Tibial nerve (tissue), 4 donors: ENCODE measurements around the gene NPC1L1.

ENCODE experiments used
- EP300 ChIP-seq, 2 donors: sonication (generic); formaldehyde crosslinking; IDR thresholded peaks; one replicate each; pipeline ENCODE4 v1.6.1; 2017; ENCODE audit warnings: antibody characterized with exemption in 2 of 2, mild to moderate bottlenecking in 1 of 2
- TF ChIP-seq, protein P1 (sequence below), 5 experiments: fragments of 200-600 bp in 3 of 5; fragments of 450-650 bp in 2 of 5; sonication (generic) in 3 of 5; IDR thresholded peaks; one replicate each; pipeline ENCODE4 v1.5.1; 2016 to 2019; ENCODE audit warnings: antibody characterized with exemption in 5 of 5, mild to moderate bottlenecking in 3 of 5, moderate library complexity in 2 of 5

- TF ChIP-seq EP300 (IDR thresholded peaks at IDR 0.05): no peak
- TF ChIP-seq, protein P1, sequence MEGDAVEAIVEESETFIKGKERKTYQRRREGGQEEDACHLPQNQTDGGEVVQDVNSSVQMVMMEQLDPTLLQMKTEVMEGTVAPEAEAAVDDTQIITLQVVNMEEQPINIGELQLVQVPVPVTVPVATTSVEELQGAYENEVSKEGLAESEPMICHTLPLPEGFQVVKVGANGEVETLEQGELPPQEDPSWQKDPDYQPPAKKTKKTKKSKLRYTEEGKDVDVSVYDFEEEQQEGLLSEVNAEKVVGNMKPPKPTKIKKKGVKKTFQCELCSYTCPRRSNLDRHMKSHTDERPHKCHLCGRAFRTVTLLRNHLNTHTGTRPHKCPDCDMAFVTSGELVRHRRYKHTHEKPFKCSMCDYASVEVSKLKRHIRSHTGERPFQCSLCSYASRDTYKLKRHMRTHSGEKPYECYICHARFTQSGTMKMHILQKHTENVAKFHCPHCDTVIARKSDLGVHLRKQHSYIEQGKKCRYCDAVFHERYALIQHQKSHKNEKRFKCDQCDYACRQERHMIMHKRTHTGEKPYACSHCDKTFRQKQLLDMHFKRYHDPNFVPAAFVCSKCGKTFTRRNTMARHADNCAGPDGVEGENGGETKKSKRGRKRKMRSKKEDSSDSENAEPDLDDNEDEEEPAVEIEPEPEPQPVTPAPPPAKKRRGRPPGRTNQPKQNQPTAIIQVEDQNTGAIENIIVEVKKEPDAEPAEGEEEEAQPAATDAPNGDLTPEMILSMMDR (IDR thresholded peaks at IDR 0.05): no peak
Observed at GRCh38 chr7:44473295-44473694, 67.8 kb downstream of the NPC1L1 start.
